Fibroblast of peridontal ligament (primary cell): ENCODE data around the gene RMND5A.
"Not testable (repeated sequence)": the region's sequence is repeated elsewhere in the genome, so short reads cannot be mapped to it uniquely, and the experiment has no call there.

Experiments
- DNase-seq: peaks from one replicate; pipeline ENCODE4 v3.0.0-alpha.2; 2010; ENCODE audit errors: extremely low read depth

RMND5A gene

GRCh38 chr2:86714579-86715173, 5.4 kb upstream of the RMND5A start:
- not testable (repeated sequence) for DNase-seq

- DNase-seq: not testable (repeated sequence)
Observed at GRCh38 chr2:86719263-86719636, 841 bp upstream of the RMND5A start.

GRCh38 chr2:86720540-86721320, 639 bp downstream of the RMND5A start:
- DNase-seq: peak; percentile 20

- not testable (repeated sequence) for DNase-seq
Observed at GRCh38 chr2:86725706-86726105, 5.6 kb downstream of the RMND5A start.

- not testable (repeated sequence) for DNase-seq
Observed at GRCh38 chr2:86732040-86732525, 12.0 kb downstream of the RMND5A start.

- not testable (repeated sequence) for DNase-seq
Observed at GRCh38 chr2:86732837-86733236, 12.7 kb downstream of the RMND5A start.

- DNase-seq: not testable (repeated sequence)
Observed at GRCh38 chr2:86733528-86733927, 13.4 kb downstream of the RMND5A start.

- DNase-seq: not testable (repeated sequence)
Observed at GRCh38 chr2:86734896-86735295, 14.8 kb downstream of the RMND5A start.

- not testable (repeated sequence) for DNase-seq
Observed at GRCh38 chr2:86739485-86739884, 19.4 kb downstream of the RMND5A start.

GRCh38 chr2:86739889-86740288, 19.8 kb downstream of the RMND5A start:
- not testable (repeated sequence) for DNase-seq

- DNase-seq: not testable (repeated sequence)
Observed at GRCh38 chr2:86741889-86742498, 21.9 kb downstream of the RMND5A start.

- no peak for DNase-seq
Observed at GRCh38 chr2:86744152-86744551, 24.1 kb downstream of the RMND5A start.

- no peak for DNase-seq
Observed at GRCh38 chr2:86746939-86747338, 26.8 kb downstream of the RMND5A start.

- DNase-seq: peak; percentile 88
Observed at GRCh38 chr2:86747711-86748639, 27.9 kb downstream of the RMND5A start.

GRCh38 chr2:86750240-86750839, 30.2 kb downstream of the RMND5A start:
- peak; percentile 13 for DNase-seq

GRCh38 chr2:86751778-86752177, 31.7 kb downstream of the RMND5A start:
- no peak for DNase-seq

- no peak for DNase-seq
Observed at GRCh38 chr2:86752934-86753333, 32.8 kb downstream of the RMND5A start.

GRCh38 chr2:86753606-86754005, 33.5 kb downstream of the RMND5A start:
- DNase-seq: no peak

GRCh38 chr2:86758405-86758804, 38.3 kb downstream of the RMND5A start:
- DNase-seq: no peak

GRCh38 chr2:86760371-86760770, 40.3 kb downstream of the RMND5A start:
- DNase-seq: no peak

- DNase-seq: peak; percentile 64
Observed at GRCh38 chr2:86764661-86765309, 44.7 kb downstream of the RMND5A start.
